Fibroblast of lung (primary cell): ENCODE results near the gene ITGAE.

Source experiments
- EZH2 ChIP-seq: IDR thresholded peaks from 2 replicates; pipeline ENCODE4 v1.5.1; 2012; ENCODE audit warnings: low read length, control low read depth, mild to moderate bottlenecking; ENCODE audit errors: missing control alignments
- TF ChIP-seq, protein P1 (sequence below), 2 donors: IDR thresholded peaks in 1 of 2; conservative IDR thresholded peaks in 1 of 2; 1 replicate in 1 of 2; 2 replicates in 1 of 2; pipeline ENCODE4 v1.5.1; 2011 to 2012; ENCODE audit warnings: low read length in 2 of 2, control low read depth in 1 of 2, inconsistent platforms in 1 of 2, low read depth in 1 of 2, mild to moderate bottlenecking in 1 of 2

DNA sequence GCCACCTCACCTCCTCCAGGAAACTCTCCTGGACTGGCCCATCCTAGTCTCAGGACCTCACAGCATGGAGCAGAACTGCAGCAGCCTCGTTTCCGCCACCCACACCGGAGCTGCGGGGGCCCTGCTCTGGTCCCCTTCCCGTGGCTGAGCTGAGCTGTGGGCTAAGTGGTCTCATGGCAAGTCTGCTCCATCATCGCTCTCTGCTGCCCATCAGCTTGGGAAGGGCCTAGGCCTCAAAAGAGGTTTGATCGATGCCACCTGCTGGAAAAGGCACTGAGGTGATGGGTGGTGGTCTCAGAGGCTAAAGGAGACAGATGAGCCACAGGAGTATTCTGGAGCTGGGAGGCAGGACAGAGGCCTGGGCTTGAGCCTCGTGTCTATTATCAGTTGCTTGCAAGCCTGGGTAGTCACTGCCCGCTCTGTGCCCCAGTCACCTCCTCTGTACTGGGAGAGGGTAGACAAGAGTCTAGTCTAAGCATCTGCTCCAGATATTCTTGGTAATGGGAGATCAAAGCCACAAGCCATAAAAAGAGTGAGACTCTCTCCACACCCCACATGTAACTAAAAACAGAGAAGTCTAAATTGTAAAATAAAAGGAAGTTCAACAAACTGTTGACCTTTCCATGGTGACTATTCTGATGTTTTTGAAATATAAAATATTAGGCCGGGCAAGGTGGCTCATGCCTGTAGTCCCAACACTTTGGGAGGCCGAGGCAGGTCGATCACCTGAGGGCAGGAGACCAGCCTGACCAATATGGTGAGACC is 1.6 kb downstream of the ITGAE start:
- no peak for TF ChIP-seq EZH2
- TF ChIP-seq, protein P1, sequence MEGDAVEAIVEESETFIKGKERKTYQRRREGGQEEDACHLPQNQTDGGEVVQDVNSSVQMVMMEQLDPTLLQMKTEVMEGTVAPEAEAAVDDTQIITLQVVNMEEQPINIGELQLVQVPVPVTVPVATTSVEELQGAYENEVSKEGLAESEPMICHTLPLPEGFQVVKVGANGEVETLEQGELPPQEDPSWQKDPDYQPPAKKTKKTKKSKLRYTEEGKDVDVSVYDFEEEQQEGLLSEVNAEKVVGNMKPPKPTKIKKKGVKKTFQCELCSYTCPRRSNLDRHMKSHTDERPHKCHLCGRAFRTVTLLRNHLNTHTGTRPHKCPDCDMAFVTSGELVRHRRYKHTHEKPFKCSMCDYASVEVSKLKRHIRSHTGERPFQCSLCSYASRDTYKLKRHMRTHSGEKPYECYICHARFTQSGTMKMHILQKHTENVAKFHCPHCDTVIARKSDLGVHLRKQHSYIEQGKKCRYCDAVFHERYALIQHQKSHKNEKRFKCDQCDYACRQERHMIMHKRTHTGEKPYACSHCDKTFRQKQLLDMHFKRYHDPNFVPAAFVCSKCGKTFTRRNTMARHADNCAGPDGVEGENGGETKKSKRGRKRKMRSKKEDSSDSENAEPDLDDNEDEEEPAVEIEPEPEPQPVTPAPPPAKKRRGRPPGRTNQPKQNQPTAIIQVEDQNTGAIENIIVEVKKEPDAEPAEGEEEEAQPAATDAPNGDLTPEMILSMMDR (conservative IDR thresholded peaks at IDR 0.05 in 1 of 2, IDR thresholded peaks at IDR 0.05 in 1 of 2; ENCODE audit: low read depth in 1 of 2, low read length in 2 of 2): no peak
